HG03378 (cell line): ENCODE data around the gene KIF25.

Experiments used
- ATAC-seq: cut with Tn5 transposase; IDR thresholded peaks from one replicate; pipeline ENCODE4 v1.9.1; 2021; ENCODE audit warnings: mild to moderate bottlenecking, moderate library complexity; ENCODE audit not compliant: unreplicated experiment

KIF25 gene

GRCh38 chr6:168016176-168016620 lies 18.7 kb downstream of the KIF25 start:
- no peak for ATAC-seq

DNA sequence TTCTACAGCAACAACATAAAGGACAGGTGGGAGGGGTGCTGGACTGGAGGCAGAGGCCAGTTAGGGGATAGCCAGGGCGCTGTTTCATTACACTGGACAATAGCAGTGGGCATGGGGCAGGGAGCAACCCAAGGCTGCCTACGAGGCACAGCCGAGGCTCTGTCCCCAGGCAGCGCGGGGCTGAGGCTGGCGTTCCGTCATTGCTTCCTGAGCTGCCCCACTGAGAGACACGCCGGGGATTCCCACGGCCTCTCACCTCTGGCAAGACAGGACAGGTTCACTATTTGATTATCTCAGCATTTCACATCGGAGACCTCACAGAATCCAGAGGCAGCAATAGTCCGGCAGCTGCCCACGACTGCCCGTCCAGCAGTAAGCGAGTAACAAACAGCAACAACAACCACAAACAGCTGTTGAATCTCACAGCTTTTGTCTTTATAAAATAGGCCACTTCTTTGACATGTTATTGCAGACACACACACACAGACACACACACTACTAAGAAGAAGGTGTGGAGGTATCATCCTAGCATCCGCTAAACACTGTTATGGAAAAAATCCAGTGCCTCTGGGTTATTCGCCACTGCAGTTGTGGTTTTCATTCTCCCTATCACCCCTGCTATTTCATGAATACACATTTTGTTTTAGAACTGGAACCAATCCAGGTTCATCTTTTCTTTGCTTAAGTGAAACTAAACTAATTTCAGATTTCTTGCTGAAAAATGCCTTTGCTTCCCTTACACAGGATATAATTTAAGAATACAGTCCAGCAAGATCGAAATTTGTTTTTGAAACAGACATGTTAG lies 19.5 kb downstream of the KIF25 start:
- no peak for ATAC-seq

DNA sequence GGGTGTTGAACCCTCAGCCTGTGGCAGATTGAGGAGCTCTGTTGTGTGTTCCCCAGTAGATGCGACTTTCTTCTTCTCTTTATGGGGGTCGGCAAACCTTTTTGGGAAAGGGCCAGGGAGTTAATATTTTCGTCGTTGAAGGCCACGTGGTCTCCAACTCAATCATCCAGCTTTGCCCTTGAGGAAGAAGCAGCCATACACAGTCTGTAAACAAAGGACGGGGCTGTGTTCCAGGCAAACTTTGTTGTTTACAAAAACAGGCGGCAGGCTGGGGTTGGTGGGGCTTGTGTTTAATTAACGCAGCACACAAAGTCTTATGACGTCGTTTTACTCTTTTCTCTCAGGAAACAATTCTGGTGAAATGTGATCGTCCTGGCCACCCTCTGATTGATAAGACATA lies 20.2 kb downstream of the KIF25 start:
- ATAC-seq = no peak

DNA sequence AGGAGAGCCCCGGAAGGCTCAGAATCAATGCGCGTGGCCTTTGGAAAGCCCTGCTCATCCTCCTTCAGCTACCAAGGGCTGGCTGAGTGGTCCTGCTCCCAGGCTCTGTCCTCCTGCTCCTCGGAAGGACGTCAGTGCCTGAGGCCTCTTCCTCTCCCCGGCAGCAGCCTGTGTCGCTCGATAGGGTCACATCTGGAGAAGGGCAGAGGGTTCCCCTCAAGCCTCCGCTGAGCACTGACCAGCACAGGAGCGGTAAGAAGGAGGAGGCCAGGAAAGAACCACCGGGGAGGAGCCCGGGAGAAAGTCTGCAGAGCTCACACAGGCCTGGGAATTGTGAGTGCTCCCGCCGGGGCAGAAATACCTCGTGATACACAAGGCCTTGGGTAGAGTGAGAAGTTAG lies 21.2 kb downstream of the KIF25 start:
- no peak for ATAC-seq

GRCh38 chr6:168020242-168020641 lies 22.8 kb downstream of the KIF25 start:
- ATAC-seq = no peak

DNA sequence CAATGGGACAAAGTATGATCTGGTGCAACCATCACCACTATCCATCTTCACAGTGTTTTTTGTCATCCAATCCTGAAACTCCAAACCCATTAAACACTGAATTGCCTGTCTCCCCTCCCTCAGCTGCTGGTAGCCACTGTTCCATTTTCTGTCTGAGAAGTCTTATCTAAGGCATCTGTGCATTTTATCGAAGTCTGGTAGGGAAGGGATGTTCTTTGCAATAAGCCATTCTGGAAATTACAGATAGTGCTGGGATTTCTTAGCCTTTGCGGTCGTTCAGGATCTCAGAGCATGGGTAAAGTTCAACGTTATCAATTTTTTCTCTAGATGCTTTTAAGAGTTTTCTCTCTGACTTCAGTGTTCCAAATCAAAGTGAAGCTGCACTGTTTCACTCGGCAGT lies 24.1 kb downstream of the KIF25 start:
- ATAC-seq = no peak

DNA sequence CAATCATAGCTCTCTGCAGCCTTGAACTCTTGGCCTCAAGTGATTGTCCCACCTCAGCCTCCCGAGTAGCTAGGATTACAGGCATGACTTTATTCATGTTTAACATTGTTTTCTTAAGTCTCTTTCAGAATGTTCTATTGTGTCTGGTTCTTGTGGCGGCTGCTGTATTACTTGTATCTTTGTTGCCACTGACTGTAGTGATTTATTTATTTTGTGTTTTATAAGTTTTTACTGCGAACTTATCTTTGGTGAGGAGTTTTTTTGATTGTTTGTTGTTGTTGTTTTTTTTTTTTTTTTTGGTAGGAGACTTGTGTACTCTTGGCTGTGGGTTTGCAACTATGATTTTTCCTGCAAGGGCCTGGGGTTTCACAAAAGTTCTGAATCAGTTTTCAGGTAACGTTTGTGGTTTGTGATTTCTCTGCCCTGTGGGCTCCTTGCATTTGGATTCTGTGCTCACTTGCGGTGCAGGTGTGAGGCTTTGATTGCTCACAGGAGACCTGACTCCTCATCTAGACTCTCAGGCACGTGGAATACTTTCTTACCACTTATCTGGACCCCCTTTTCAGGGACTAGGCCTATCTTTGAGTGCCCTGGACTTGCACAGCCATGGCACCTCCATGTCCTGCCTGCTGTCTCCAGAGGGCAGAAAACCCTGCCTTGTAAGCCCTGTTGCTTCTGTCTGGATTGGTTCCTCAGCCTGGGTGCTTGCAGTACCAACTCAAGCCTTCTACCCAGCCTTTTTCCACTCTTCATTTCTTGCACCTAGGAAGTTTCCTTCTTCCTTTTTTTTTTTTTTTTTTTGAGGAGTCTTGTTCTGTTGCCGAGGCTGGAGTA lies 25.2 kb downstream of the KIF25 start:
- no peak for ATAC-seq

- no peak for ATAC-seq
These were observed 27.6 kb downstream of the KIF25 start for GRCh38 chr6:168024951-168025510.

GRCh38 chr6:168025831-168026710 lies 28.6 kb downstream of the KIF25 start:
- no peak for ATAC-seq

DNA sequence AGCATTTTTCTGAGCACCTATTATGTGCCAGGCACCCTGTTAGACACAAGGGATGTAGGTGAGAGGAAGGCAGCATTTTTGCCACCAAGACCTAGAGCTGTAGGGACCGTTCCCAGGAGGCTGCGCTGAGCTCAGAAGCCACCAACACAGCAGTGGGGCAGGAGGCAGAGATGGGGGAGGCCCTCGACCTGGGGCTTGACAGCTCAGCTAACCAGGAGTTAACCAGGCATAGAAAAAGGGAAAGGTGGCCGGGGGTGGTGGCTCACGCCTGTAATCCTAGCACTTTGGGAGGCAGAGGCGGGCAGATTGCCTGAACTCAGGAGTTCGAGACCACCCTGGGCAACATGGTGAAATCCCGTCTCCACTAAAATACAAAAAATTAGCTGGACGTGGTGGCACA lies 29.5 kb downstream of the KIF25 start:
- no peak for ATAC-seq

DNA sequence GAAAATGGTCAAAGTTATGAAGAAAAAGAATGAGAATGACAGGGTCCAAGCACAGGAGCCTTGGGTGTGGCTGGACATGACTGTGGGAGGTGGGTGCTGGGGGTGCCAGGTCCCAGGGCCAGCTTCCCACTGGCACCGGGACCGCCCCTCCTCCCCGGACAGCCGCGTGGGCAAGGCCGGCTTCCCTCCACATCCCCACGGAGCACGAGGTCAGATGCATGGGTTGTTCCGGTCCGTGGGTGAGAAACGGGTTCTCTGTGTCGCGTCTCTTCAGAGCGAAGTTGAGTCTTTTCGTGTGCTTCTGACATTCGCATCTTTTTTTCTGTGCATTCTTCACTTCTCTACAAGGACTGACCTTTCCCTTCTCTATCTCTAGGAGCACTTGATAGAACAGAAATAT lies 30.1 kb downstream of the KIF25 start:
- no peak for ATAC-seq

GRCh38 chr6:168028181-168028580 lies 30.7 kb downstream of the KIF25 start:
- ATAC-seq = no peak

DNA sequence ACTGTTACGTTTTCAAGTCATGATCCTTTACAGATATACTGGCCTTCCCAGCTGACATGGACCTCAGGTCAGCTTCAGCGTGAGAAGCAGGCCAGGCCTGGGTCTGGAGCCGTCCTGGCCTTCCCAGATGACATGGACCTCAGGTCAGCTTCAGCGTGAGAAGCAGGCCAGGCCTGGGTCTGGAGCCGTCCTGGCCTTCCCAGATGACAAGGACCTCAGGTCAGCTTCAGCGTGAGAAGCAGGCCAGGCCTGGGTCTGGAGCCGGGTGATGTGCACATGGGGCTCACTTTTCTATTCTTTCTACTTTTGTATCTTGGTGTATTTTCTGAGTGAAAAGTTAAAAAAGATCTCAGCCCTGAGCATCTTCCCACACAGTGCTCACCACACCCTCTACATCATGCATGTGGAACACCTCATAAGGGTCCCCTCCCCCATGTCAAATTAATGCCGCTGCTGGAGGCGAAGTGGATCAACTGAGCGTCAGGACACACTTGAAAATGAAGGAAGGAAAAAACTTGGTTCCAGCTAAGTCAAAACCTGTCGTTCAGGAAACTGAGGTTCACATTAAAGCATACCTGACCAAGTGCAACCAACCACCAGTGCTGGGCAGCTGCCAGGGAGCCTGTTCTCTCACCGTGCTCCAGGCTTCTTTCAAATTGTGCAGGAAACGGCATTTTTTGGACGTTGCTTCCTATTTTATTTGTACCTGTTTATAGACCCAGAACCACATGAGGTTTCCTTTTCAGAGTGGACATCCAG lies 32.2 kb downstream of the KIF25 start:
- ATAC-seq = no peak

- ATAC-seq = no peak
These were observed 32.8 kb downstream of the KIF25 start for GRCh38 chr6:168030218-168030746.

GRCh38 chr6:168030908-168031307 lies 33.4 kb downstream of the KIF25 start:
- no peak for ATAC-seq

GRCh38 chr6:168031411-168031971 lies 34.0 kb downstream of the KIF25 start:
- ATAC-seq = no peak

- ATAC-seq = no peak
These were observed 34.7 kb downstream of the KIF25 start for GRCh38 chr6:168032005-168032760.

- ATAC-seq = no peak
These were observed 36.3 kb downstream of the KIF25 start for GRCh38 chr6:168033791-168034190.

- no peak for ATAC-seq
These were observed 37.1 kb downstream of the KIF25 start for GRCh38 chr6:168034537-168034936.
